Aorta (tissue), 5 donors: ENCODE results near the gene SLC6A11. TPM values are rescaled to one million over a fixed set of nuclear protein-coding genes. Genes with fewer than 3 reads are reported as not detected.

ENCODE experiments used
- ATAC-seq: fragments of 200-7000 bp; cut with Tn5 transposase; one replicate; pipeline ENCODE4 v1.9.1; 2022; ENCODE audit warnings: moderate library complexity; ENCODE audit not compliant: low FRiP score
- DNase-seq, 2 donors: peaks; one replicate each; pipeline ENCODE4 v3.0.0-alpha.2; 2020
- H3K27ac ChIP-seq, 2 donors: one replicate each; pipeline ENCODE4 v1.5.1; 2013; ENCODE audit warnings: low read length in 2 of 2, mild to moderate bottlenecking in 2 of 2, moderate library complexity in 2 of 2, control low read depth in 1 of 2, inconsistent platforms in 1 of 2, low read depth in 1 of 2
- H3K27me3 ChIP-seq, 2 donors: one replicate each; pipeline ENCODE4 v1.6.1; 2013; ENCODE audit warnings: control low read depth in 1 of 2, low read length in 1 of 2, mild to moderate bottlenecking in 1 of 2, moderate library complexity in 1 of 2; ENCODE audit not compliant: insufficient read depth in 2 of 2, control insufficient read depth in 1 of 2
- H3K36me3 ChIP-seq, 2 donors: one replicate each; pipeline ENCODE4 v1.6.1; 2013; ENCODE audit warnings: control low read depth in 1 of 2, low read length in 1 of 2, mild to moderate bottlenecking in 1 of 2; ENCODE audit not compliant: insufficient read depth in 2 of 2, control insufficient read depth in 1 of 2
- H3K4me1 ChIP-seq, 2 donors: one replicate each; pipeline ENCODE4 v1.6.1; 2013; ENCODE audit warnings: low read length in 2 of 2, control low read depth in 1 of 2, mild to moderate bottlenecking in 1 of 2, moderate library complexity in 1 of 2; ENCODE audit not compliant: insufficient read depth in 2 of 2, control insufficient read depth in 1 of 2
- H3K4me3 ChIP-seq, 2 donors: one replicate each; pipeline ENCODE4 v1.5.1; 2013; ENCODE audit warnings: low read length in 2 of 2, control low read depth in 1 of 2, mild to moderate bottlenecking in 1 of 2
- H3K9me3 ChIP-seq: one replicate; pipeline ENCODE4 v1.6.1; 2013; ENCODE audit warnings: mild to moderate bottlenecking, low read length; ENCODE audit not compliant: control insufficient read depth
- WGBS, 2 donors: extraction: QIAGEN DNeasy Blood & Tissue Kit; methylation state at CpG; one replicate each; pipeline ENCODE4 v1.1.7; 2013; 5-methylcytosine and 5-hydroxymethylcytosine counted together
- intact Hi-C, 2 donors: fragments of 100-400 bp; cut with DNase I; formaldehyde crosslinking; loops; one replicate each; pipeline versions ENCODE4 v1.14.2 to v1.15.0; 2022
- polyA plus RNA-seq, 2 donors: library from polyadenylated mRNA; stranded (reverse); fragments of 200-250 nt; gene quantifications; one replicate each; pipeline ENCODE4 v1.2.3, GENCODE V29; 2013
- total RNA-seq, 2 donors: library from RNA; stranded (reverse); fragmentation: NEBNext Ultra II Directional; extraction: Animal tissue kit (Norgen Biotek cat#: 25700); gene quantifications; one replicate each; pipeline ENCODE4 v1.2.1, GENCODE V29; 2021
- donor health status: healthy with polysubstance abuse.
- donor health status: Bipolar disorder and iron deficiency.
- donor health status: DM: no; HTN: no; CAD: no.
- donor health status: DM: no; HTN: no; CAD: no.
- donor health status: DM: yes; HTN: yes; CAD: no.

The SLC6A11 gene
- total and polyA plus RNA-seq, 4 donors, result not detected

DNA sequence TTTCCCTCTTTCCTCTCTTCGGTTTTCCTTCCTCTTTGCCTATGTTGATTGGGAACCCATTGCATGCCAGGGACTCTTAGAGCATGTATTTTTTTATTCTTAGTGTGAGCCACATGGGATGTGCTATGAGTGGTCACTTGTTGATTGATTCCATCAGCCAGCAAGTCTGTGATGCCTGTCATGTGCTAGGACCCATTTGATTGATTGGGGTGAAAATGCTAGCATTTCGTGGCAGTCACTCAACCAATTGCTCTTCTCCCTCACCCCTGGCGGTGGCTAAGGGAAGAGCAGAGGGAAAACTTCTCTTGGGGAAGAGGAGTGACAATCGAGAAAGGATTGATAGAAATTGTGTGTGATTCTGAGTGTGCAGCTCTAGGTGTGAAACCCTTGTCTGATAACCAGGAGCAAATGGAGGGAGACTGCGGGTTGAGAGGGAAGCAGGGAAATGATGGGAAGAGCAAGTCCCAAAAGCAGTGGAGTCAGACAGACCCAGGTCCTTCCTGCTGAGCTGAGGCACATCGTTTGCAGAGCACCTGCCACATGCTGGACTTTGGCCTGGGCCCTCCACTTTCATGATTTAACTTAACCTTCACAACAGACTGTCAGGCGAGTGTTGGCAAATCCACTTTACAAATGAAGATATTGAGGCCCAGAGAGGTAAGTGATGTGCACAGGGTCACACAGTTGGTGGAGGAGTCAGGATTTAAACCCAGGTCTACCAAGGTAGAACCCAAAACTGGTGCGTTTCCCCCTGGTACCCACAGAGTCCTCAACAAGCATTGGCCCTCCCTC lies 40.0 kb downstream of the SLC6A11 start:
- Histone ChIP-seq H3K4me3 (no peak overlapping the region), H3K9me3 (no peaks in the 10 kb centered on the region), H3K4me1 (no peaks in the 10 kb centered on the region), H3K36me3 (no peaks in the 10 kb centered on the region), H3K27ac (no peak overlapping the region), H3K27me3 (no peaks in the 10 kb centered on the region)
- DNase-seq (no peak), ATAC-seq (no peak)
- 46 to 55% methylated on average over 8 of the region's 8 CpGs for WGBS, 2 donors
- intact Hi-C loops, result no loop called here

DNA sequence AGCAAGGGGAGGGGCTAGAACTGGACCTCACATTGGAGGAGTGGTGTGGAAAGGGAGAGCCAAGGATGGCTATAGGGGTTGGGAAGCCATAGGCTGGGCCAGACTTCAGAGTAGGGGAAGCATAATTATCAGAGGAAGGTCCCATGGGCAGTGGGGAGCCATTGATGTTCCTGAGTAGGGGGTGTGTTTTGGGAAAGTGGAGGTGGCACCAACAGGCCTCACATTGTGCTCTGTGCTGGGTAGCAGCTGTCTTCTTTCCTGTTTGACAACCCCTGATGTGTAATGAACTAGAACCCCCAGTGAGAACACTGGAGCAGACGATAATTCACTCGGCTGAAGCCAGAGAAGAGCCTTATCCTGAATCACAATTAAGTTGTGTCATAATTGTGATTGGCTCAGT lies 41.2 kb downstream of the SLC6A11 start:
- no peak for ATAC-seq
- Histone ChIP-seq H3K4me1 (no peaks in the 10 kb centered on the region), H3K9me3 (no peaks in the 10 kb centered on the region), H3K4me3 (no peak overlapping the region), H3K27me3 (no peaks in the 10 kb centered on the region), H3K27ac (no peak overlapping the region), H3K36me3 (no peaks in the 10 kb centered on the region)
- no peak for DNase-seq
- intact Hi-C loops, result no loop called here
- WGBS, 2 donors, result 54 to 73% methylated on average over 2 of the region's 2 CpGs

DNA sequence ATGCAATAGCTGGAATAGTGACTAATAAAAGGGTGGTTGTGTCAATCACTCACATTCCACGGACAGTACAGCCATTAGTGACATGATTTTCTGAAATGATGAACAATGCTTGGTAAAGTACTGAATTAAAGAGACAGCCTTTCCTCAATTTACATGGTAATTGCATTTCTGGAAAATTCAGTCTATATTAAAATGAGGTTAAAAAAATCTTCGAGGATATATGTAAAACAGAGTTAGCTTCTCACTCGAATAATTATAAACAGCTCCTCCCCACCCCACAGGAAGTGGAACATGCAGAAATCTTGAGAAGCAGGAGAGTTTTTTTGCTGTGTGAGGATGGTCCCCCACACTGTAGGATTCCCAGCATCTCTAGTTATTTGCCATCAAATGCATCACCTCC lies 42.1 kb downstream of the SLC6A11 start:
- WGBS, 2 donors, result 57 to 64% methylated on average over 3 of the region's 3 CpGs
- no peaks in the 10 kb centered on the region for H3K27me3 ChIP-seq
- intact Hi-C loops, result no loop called here
- H3K4me3 ChIP-seq, result no peak overlapping the region
- no peak for ATAC-seq
- H3K9me3 ChIP-seq, result no peaks in the 10 kb centered on the region
- H3K36me3 ChIP-seq, result no peaks in the 10 kb centered on the region
- no peak for DNase-seq
- no peak overlapping the region for H3K27ac ChIP-seq
- H3K4me1 ChIP-seq, result no peaks in the 10 kb centered on the region

DNA sequence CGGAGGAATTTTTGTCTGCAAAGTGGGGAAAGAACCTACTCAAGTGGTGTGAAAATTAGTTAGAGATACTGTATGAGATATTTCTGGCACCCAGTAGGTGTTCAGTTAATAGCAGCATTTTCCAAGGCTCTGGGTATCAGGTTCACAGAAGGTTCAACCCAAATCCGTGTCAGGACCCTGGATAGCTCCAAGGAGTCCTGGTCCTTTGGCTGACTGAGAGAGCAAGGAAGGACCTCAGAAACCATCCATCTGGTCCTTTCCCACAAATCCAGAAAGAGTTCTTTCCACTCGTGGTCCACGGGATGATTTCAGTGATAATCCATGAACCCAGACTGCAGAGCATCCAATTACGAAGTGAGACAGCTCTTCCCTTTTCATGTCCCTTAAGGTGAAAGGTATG lies 51.4 kb downstream of the SLC6A11 start:
- Histone ChIP-seq H3K4me3 (no peak overlapping the region), H3K27me3 (no peaks in the 10 kb centered on the region)
- WGBS, 2 donors, result 44 to 45% methylated on average over 5 of the region's 5 CpGs

DNA sequence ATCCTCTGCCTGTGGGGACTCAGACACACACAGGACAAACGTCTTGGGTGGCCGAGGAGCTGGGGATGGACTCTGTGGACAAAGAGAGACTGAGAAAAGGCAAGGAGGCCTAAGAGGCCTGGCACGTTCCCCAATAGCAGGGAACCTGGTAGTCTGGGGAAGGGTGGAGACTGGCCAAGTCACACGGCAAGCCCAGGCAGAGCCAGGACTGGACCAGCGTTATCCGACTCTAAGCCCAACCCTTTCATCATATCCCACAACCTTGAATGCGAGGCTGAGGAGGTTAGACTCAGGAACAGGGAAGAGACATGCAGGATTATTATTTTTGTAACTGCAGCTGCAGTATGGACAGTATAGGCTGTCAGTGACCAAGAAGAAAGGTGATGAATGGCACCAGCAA lies 53.4 kb downstream of the SLC6A11 start:
- Histone ChIP-seq H3K4me3 (no peak overlapping the region), H3K27me3 (no peaks in the 10 kb centered on the region), H3K4me1 (no peaks in the 10 kb centered on the region), H3K36me3 (no peaks in the 10 kb centered on the region), H3K27ac (no peak overlapping the region), H3K9me3 (no peaks in the 10 kb centered on the region)
- intact Hi-C loops, result no loop called here
- 47 to 64% methylated on average over 7 of the region's 7 CpGs for WGBS, 2 donors
- no peak for DNase-seq
- no peak for ATAC-seq

More for the DNA sequence above, 51.4 kb downstream of the SLC6A11 start:
- no peaks in the 10 kb centered on the region for H3K4me1 ChIP-seq
- no peaks in the 10 kb centered on the region for H3K36me3 ChIP-seq
- DNase-seq (no peak), ATAC-seq (no peak)
- no peaks in the 10 kb centered on the region for H3K9me3 ChIP-seq
- intact Hi-C loops, result no loop called here
- no peak overlapping the region for H3K27ac ChIP-seq

DNA sequence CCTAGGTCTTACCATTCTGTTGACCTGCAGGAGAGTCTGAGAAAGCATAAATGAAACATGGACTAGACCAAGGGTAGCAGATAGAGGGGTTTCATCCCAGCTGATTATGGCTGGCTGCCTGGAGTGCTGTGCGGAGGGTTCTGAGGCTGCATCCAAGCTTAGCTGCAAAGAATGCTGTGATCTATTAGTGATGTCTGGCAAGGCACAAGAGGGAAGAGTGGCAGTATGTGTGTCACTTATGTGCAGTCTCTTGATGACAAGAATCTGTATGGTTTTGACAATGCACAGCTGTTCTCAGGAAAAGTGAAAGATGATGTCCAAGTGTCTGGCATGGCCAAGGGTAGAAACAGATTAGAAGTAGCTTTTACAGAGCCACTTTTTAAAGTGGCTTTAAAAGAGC lies 54.3 kb downstream of the SLC6A11 start:
- ATAC-seq (no peak), DNase-seq (no peak)
- Histone ChIP-seq H3K36me3 (no peaks in the 10 kb centered on the region), H3K9me3 (no peaks in the 10 kb centered on the region), H3K27ac (no peak overlapping the region), H3K4me1 (no peaks in the 10 kb centered on the region), H3K4me3 (no peak overlapping the region), H3K27me3 (no peaks in the 10 kb centered on the region)
- 83 to 92% methylated on average over 1 of the region's 1 CpG for WGBS, 2 donors
- intact Hi-C loops, result no loop called here

DNA sequence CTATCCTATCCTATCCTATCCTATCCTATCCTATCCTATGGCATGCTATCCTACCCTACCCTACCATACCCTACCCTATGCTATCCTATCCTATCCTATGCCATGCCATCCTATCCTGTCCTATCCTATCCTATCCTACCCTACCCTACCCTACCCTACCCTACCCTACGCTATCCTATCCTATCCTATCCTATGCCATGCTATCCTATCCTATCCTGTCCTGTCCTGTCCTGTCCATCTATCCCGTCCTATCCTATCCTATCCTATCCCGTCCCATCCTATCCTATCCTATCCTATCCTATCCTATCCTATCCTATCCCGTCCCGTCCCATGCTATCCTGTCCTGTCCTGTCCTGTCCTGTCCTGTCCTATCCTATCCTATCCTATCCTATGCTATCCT lies 57.4 kb downstream of the SLC6A11 start:
- DNase-seq (no peak), ATAC-seq (no peak)
- Histone ChIP-seq H3K9me3 (no peaks in the 10 kb centered on the region), H3K36me3 (no peaks in the 10 kb centered on the region), H3K4me3 (no peak overlapping the region), H3K27ac (no peak overlapping the region), H3K4me1 (no peaks in the 10 kb centered on the region), H3K27me3 (no peaks in the 10 kb centered on the region)
- intact Hi-C loops, result no loop called here
- WGBS, 2 donors, result 78 to 80% methylated on average over 5 of the region's 5 CpGs

DNA sequence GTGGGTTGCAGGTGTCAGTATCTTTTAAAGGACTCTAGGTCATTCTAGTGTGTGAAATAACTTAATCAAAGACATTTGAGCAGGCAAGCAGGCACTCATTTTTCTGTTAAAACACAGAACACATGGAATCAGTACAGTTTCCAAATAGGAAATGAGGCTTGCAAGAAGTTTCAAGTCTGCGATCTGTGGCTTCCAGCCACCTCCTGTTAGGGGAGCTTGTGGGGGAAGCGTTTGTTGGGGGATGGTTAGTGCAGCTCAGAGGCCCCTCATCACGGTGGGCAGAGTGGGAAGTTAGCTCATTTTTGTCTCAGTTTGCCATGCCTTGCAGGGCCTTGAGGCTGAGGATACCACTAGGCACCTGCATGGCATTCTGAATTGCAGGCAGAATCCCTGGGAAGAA lies 59.9 kb downstream of the SLC6A11 start:
- peaks cover 4% of the 10 kb centered on the region for H3K9me3 ChIP-seq
- ATAC-seq, result no peak
- no peak for DNase-seq
- H3K36me3 ChIP-seq, result no peaks in the 10 kb centered on the region
- no peak overlapping the region for H3K27ac ChIP-seq
- H3K4me3 ChIP-seq, result no peak overlapping the region
- H3K27me3 ChIP-seq, result no peaks in the 10 kb centered on the region
- no peaks in the 10 kb centered on the region for H3K4me1 ChIP-seq
- WGBS, 2 donors, result 40 to 42% methylated on average over 3 of the region's 3 CpGs
- intact Hi-C loops, result no loop called here

DNA sequence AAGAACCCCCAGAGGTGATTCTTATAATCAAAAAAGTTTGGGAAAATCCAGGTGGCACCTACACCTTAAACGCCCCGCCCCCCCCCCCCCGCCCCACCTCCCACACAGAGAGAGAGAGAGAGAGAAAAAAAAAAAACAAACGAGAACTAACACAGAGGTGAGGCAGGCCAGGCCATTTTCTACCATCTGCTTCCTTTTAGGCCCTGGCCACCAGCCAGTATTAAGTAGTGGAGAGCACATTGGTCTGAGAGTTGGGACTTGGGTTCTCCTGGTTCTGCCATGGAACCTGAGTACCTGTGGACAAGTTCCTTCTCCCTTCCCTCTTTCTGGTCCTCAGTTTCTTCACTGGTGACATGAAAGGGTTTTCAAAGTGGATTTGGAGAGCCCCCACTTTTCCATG lies 60.6 kb downstream of the SLC6A11 start:
- Histone ChIP-seq H3K36me3 (no peaks in the 10 kb centered on the region), H3K4me1 (no peaks in the 10 kb centered on the region), H3K27ac (no peak overlapping the region), H3K4me3 (no peak overlapping the region), H3K9me3 (peaks cover 4% of the 10 kb centered on the region), H3K27me3 (no peaks in the 10 kb centered on the region)
- intact Hi-C loops, result no loop called here
- WGBS, 2 donors, result 53 to 69% methylated on average over 3 to 4 of the region's 4 CpGs
- ATAC-seq (no peak), DNase-seq (no peak)
